K562 (cell line): ENCODE measurements around the gene ELF3.

Source experiments
- BRCA1 ChIP-seq, 2 experiments: fragments of 450-650 bp in 1 of 2; sonication (generic) in 1 of 2; formaldehyde crosslinking in 1 of 2; IDR thresholded peaks; 2 replicates each; pipeline versions ENCODE4 v1.5.0 to v1.6.1; 2017 to 2020; ENCODE audit warnings: mild to moderate bottlenecking in 1 of 2, missing genetic modification reagents in 1 of 2
- MXI1 ChIP-seq: IDR thresholded peaks from 2 replicates; pipeline ENCODE4 v1.6.1; 2011; ENCODE audit warnings: low read depth, mild to moderate bottlenecking, improper control_type of control experiment, low read length
- RNF2 ChIP-seq: sonication (generic); IDR thresholded peaks from 2 replicates; pipeline ENCODE4 v1.6.1; 2016
- ZNF354B ChIP-seq: fragments of 250-450 bp; sonication (Bioruptor Pico); IDR thresholded peaks from 2 replicates; pipeline ENCODE4 v1.4.0; 2020
- TF ChIP-seq, protein P1 (sequence below), 3 experiments: IDR thresholded peaks in 2 of 3; conservative IDR thresholded peaks in 1 of 3; 2 replicates each; pipeline ENCODE4 v1.5.1; 2011 to 2012; ENCODE audit warnings: low read length in 3 of 3, mild to moderate bottlenecking in 3 of 3, control low read depth in 2 of 3, improper control_type of control experiment in 1 of 3, inconsistent platforms in 1 of 3, low read depth in 1 of 3, mixed read lengths in 1 of 3, moderate library complexity in 1 of 3; ENCODE audit not compliant: insufficient read depth in 2 of 3

DNA sequence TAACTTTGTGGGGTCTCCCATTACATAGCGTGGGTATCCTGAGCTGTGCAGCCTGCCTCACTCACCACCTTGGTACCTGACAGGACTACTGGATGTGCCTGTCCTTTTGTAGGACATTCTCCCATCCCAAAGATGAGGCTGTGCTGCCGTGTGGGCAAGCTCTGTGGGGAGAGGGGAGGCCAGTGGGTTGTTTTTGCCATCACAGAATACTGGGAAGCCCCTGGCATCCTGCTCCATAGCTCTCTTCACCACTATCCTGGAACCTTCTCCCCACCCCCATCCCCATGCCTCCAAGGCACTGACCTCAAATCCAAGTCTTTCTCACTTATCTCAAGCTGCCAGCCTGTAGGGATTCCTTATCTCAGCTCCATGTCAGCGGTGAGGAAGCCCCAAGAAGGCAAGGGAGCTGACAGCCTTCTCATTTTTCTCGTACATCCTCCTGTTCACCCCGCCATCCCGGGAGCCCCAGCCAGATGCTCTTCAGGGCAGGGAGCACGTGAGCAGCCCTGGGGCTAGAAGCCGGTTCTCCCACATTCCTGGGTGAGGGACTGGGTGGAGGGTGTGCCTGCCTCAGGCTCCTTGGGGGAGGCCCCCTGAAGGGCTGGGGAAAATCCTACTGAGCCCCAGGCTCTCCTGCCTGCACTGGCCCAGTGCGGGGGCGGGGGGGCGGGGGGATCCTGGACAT lies 2.4 kb upstream of the ELF3 start:
- no peak for TF ChIP-seq MXI1
- TF ChIP-seq, protein P1, sequence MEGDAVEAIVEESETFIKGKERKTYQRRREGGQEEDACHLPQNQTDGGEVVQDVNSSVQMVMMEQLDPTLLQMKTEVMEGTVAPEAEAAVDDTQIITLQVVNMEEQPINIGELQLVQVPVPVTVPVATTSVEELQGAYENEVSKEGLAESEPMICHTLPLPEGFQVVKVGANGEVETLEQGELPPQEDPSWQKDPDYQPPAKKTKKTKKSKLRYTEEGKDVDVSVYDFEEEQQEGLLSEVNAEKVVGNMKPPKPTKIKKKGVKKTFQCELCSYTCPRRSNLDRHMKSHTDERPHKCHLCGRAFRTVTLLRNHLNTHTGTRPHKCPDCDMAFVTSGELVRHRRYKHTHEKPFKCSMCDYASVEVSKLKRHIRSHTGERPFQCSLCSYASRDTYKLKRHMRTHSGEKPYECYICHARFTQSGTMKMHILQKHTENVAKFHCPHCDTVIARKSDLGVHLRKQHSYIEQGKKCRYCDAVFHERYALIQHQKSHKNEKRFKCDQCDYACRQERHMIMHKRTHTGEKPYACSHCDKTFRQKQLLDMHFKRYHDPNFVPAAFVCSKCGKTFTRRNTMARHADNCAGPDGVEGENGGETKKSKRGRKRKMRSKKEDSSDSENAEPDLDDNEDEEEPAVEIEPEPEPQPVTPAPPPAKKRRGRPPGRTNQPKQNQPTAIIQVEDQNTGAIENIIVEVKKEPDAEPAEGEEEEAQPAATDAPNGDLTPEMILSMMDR (IDR thresholded peaks at IDR 0.05 in 2 of 3, conservative IDR thresholded peaks at IDR 0.05 in 1 of 3; ENCODE audit: insufficient read depth in 2 of 3, low read depth in 1 of 3, low read length in 3 of 3), result no peak
- no peak for TF ChIP-seq BRCA1 (IDR thresholded peaks at IDR 0.05)
- no peak for TF ChIP-seq BRCA1 (CRISPR knock-in tag; IDR thresholded peaks at IDR 0.05)
- no peak for TF ChIP-seq RNF2
- no peak for TF ChIP-seq ZNF354B (CRISPR knock-in tag)
